Measurements from ENCODE around the gene FBXO4. TPM values are rescaled to one million over a fixed set of nuclear protein-coding genes. Genes with fewer than 3 reads are reported as not detected.

Gene FBXO4
- 4.5 to 5.6 TPM (median 5.0 TPM) in 3 replicates for polyA plus RNA-seq
- polyA plus RNA-seq (2011; ENCODE audit: low read depth), result 4.8 TPM
- polyA plus RNA-seq (2011; cell fraction: cytosol; rRNA removed), result 3.2 and 6.1 TPM in 2 replicates
- polyA plus RNA-seq (2011; cell fraction: nucleus; rRNA removed), result 3.6 and 4.1 TPM in 2 replicates
- polyA plus RNA-seq (2012; ENCODE audit: low replicate concordance), result 3.3 and 3.8 TPM in 2 replicates
- polyA minus RNA-seq, result 1.8 to 3.1 TPM (median 2.0 TPM) in 3 replicates
- not detected for polyA minus RNA-seq (2011; cell fraction: cytosol; rRNA and poly(A)+ RNA removed)
- 1.5 and 4.5 TPM in 2 replicates for polyA minus RNA-seq (2011; cell fraction: nucleus; rRNA and poly(A)+ RNA removed)

DNA sequence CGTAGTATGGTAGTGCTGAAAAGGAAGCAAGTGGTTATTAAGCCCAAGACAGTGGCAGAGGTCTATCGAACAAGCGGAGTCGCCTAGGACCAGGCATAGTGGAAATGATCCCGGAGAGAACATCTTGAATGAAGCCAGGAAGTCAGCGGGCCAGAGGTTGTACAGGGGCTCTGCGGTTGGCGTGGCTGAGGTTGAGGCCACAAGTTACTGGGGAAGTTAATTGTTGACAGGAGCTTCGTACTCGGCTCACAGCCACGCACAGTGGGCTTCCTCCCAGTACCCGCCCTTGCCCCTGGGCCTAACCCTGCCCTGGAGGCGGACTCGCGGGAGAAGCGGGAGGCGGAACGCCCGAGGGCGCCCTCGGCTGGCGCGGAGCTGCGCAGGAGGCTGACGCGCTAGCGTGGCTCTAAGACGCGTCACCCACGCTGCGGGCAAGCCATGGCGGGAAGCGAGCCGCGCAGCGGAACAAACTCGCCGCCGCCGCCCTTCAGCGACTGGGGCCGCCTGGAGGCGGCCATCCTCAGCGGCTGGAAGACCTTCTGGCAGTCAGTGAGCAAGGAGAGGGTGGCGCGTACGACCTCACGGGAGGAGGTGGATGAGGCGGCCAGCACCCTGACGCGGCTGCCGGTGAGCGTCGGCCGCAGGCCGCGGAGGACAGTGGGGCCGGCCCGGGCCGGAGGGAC lies at the start of gene FBXO4:
TSS of gene FBXO4 (plus strand) at position 410 of the 683 bp plus-strand sequence. CDS start at position 439, 29 bp downstream.
- Histone ChIP-seq H3K79me2 (ENCODE audit: control insufficient read depth, insufficient read depth, low read length) (no peaks in the 10 kb centered on the region), H4K20me1 (ENCODE audit: control insufficient read depth, extremely low read depth, insufficient read depth, low read length) (no peaks in the 10 kb centered on the region), H3K4me2 (ENCODE audit: control insufficient read depth, extremely low read depth, insufficient read depth, low read depth, low read length) (peak within 1 kb of the TSS; percentile 75), H3K4me1 (ENCODE audit: control insufficient read depth, extremely low read depth, insufficient read depth, low read length) (peaks cover 16% of the 10 kb centered on the region), H3K4me3 (ENCODE audit: control insufficient read depth in 2 of 3, extremely low read depth in 1 of 3, insufficient read depth in 2 of 3, low read depth in 1 of 3, low read length in 3 of 3) (peak within 1 kb of the TSS; percentile 52 to 80 (median 76)), H3K9me1 (ENCODE audit: control insufficient read depth, extremely low read depth, insufficient read depth, low read length) (no peaks in the 10 kb centered on the region), H3K27me3 (ENCODE audit: control insufficient read depth, extremely low read depth, insufficient read depth, low read length) (no peaks in the 10 kb centered on the region), H3K36me3 (ENCODE audit: control insufficient read depth in 2 of 2, extremely low read depth in 1 of 2, insufficient read depth in 2 of 2, low read length in 2 of 2) (no peaks in the 10 kb centered on the region), H3K27ac (ENCODE audit: control insufficient read depth, insufficient read depth, low read length) (peak within 1 kb of the TSS; percentile 87), H3K9ac (ENCODE audit: control insufficient read depth, extremely low read depth, insufficient read depth, low read length) (peak within 1 kb of the TSS; percentile 91), H2AFZ (ENCODE audit: control insufficient read depth, low read length) (peak within 1 kb of the TSS; percentile 78), H3K9me3 (ENCODE audit: control insufficient read depth, low read depth, low read length) (no peaks in the 10 kb centered on the region)
- dilution Hi-C loops (cut with MboI; ENCODE audit: extremely low pct_ligation_motif_present, low sequenced_read_pairs), result no loop called here
- TF ChIP-seq, protein P1, sequence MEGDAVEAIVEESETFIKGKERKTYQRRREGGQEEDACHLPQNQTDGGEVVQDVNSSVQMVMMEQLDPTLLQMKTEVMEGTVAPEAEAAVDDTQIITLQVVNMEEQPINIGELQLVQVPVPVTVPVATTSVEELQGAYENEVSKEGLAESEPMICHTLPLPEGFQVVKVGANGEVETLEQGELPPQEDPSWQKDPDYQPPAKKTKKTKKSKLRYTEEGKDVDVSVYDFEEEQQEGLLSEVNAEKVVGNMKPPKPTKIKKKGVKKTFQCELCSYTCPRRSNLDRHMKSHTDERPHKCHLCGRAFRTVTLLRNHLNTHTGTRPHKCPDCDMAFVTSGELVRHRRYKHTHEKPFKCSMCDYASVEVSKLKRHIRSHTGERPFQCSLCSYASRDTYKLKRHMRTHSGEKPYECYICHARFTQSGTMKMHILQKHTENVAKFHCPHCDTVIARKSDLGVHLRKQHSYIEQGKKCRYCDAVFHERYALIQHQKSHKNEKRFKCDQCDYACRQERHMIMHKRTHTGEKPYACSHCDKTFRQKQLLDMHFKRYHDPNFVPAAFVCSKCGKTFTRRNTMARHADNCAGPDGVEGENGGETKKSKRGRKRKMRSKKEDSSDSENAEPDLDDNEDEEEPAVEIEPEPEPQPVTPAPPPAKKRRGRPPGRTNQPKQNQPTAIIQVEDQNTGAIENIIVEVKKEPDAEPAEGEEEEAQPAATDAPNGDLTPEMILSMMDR (optimal IDR thresholded peaks at IDR 0.05 in 1 of 3, IDR thresholded peaks at IDR 0.05 in 1 of 3, conservative IDR thresholded peaks at IDR 0.05 in 1 of 3; ENCODE audit: extremely low read depth in 1 of 3, insufficient read depth in 2 of 3, low read length in 3 of 3), result peak in 2 of 3 experiments; percentile 49 to 74
- TF ChIP-seq EZH2 (IDR thresholded peaks at IDR 0.05; ENCODE audit: low read length), result no peak
- DNase-seq (ENCODE audit: low read depth, low spot score) (no peak), FAIRE-seq (no peak)

- Histone ChIP-seq H3K36me3 (ENCODE audit: control insufficient read depth in 2 of 2, extremely low read depth in 1 of 2, insufficient read depth in 2 of 2, low read length in 2 of 2) (no peaks in the 10 kb centered on the region), H3K9me3 (ENCODE audit: control insufficient read depth, low read depth, low read length) (no peaks in the 10 kb centered on the region), H4K20me1 (ENCODE audit: control insufficient read depth, extremely low read depth, insufficient read depth, low read length) (no peaks in the 10 kb centered on the region), H3K4me2 (ENCODE audit: control insufficient read depth, extremely low read depth, insufficient read depth, low read depth, low read length) (no peak overlapping the region), H3K79me2 (ENCODE audit: control insufficient read depth, insufficient read depth, low read length) (no peaks in the 10 kb centered on the region), H3K4me1 (ENCODE audit: control insufficient read depth, extremely low read depth, insufficient read depth, low read length) (no peaks in the 10 kb centered on the region), H3K9me1 (ENCODE audit: control insufficient read depth, extremely low read depth, insufficient read depth, low read length) (no peaks in the 10 kb centered on the region), H3K4me3 (ENCODE audit: control insufficient read depth in 2 of 3, extremely low read depth in 1 of 3, insufficient read depth in 2 of 3, low read depth in 1 of 3, low read length in 3 of 3) (no peak overlapping the region), H3K27me3 (ENCODE audit: control insufficient read depth, extremely low read depth, insufficient read depth, low read length) (no peaks in the 10 kb centered on the region), H3K9ac (ENCODE audit: control insufficient read depth, extremely low read depth, insufficient read depth, low read length) (no peak overlapping the region), H3K27ac (ENCODE audit: control insufficient read depth, insufficient read depth, low read length) (no peak overlapping the region), H2AFZ (ENCODE audit: control insufficient read depth, low read length) (no peak overlapping the region)
- TF ChIP-seq, protein P1 (optimal IDR thresholded peaks at IDR 0.05 in 1 of 3, IDR thresholded peaks at IDR 0.05 in 1 of 3, conservative IDR thresholded peaks at IDR 0.05 in 1 of 3; ENCODE audit: extremely low read depth in 1 of 3, insufficient read depth in 2 of 3, low read length in 3 of 3), result no peak
- dilution Hi-C loops (cut with MboI; ENCODE audit: extremely low pct_ligation_motif_present, low sequenced_read_pairs), result no loop called here
- DNase-seq (ENCODE audit: low read depth, low spot score) (no peak), FAIRE-seq (no peak)
Measured at GRCh38 chr5:41876678-41877077, 48.4 kb upstream of the FBXO4 start.
